ENCODE measurements around the gene SERPINA6.

Gene SERPINA6

DNA sequence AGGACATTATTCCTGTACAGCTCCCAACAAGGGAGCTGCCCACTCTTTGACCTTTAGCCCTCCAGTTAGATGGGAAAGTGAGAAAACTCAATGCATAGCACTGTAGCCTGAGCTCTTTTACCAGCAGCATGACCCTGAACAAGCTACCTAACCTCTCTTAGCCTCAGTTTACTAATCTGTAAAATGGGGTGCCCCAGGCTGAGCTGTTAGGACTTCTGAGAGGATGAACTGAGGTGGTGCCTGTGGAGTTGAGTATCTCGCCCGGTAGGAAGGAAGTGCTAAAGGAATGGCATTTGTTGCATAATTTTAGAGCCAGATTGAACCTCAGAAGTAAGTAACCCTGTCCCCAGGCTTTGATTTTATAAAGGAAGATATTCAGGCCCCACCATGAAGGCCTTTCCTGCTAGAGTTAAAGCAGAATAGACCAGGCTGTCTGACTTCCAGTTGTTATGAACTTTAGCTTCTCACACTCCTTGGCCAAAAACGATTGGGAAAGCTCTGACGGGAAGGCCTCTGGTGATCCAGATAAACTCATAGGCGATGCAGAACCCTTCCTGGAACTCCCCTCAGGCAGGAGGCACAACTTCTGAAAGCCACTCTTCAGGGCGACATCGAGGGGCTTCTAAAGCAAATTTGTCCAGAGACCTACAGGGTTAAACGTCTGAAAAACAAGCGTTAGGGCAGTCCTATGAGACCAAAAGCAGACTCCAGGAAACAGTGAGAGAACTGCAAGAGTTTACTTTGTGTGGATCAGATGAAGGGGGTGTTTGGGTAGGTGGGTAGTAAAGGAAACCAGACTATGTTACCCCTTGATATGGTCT lies 27.6 kb downstream of the SERPINA6 start:
- DNase-seq (ENCODE audit: extremely low read depth, low read depth) = no peak

DNA sequence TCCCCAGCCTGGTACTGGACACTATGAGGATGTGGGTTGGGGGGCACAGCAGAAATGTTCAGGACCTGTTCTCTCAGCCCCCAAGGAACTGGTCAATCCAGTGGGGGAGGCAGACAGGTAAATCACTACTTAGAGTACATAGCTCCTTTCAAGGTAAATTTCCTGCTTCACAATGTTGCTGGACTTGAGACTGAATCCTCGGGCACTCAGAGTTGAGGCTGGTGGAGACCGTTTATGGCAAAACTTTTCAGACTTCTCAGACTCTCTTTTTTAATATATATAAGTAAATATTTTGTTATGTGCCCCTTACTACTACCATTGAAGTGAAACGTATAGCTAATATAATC lies 29.6 kb downstream of the SERPINA6 start:
- TF ChIP-seq, protein P1, sequence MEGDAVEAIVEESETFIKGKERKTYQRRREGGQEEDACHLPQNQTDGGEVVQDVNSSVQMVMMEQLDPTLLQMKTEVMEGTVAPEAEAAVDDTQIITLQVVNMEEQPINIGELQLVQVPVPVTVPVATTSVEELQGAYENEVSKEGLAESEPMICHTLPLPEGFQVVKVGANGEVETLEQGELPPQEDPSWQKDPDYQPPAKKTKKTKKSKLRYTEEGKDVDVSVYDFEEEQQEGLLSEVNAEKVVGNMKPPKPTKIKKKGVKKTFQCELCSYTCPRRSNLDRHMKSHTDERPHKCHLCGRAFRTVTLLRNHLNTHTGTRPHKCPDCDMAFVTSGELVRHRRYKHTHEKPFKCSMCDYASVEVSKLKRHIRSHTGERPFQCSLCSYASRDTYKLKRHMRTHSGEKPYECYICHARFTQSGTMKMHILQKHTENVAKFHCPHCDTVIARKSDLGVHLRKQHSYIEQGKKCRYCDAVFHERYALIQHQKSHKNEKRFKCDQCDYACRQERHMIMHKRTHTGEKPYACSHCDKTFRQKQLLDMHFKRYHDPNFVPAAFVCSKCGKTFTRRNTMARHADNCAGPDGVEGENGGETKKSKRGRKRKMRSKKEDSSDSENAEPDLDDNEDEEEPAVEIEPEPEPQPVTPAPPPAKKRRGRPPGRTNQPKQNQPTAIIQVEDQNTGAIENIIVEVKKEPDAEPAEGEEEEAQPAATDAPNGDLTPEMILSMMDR (IDR thresholded peaks at IDR 0.05; ENCODE audit: low read depth, low read length) = no peak
- no peak for DNase-seq (ENCODE audit: extremely low read depth, low read depth)

More for the DNA sequence above, 27.6 kb downstream of the SERPINA6 start:
- TF ChIP-seq, protein P1 (IDR thresholded peaks at IDR 0.05; ENCODE audit: low read depth, low read length) = no peak

DNA sequence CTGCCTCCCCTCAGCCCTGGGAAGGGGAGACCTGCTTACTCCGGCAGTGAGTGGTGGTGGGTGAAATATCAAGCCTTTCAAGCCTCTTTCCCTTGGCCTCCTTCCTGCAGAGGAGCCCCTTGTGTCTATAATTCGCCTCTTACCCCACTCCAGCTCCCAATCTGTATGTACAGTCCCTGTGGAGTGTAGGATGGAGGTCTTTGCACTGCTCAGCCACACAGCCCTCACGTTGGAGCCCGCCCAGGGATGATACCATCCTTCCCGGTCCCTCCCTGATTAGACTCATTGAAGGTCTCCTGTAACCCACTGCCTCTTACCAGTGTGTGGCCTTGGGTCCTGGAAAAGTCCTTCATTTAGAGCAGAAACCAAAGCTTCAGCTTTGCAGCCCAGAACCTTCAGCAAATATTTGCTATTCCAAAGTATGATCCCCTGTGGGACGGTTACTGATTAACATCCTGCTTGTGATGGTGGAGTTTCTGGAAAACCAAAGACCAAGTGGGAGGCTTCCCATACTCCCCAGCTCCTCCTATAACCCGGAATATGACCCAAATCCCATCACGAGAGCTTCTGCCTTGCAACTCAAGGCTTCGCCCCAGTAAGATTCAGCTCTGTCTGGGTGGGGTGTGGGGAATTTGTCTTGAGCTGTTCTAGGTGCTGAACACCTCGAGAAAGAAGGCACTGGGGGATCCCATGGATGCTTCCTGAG lies 30.1 kb downstream of the SERPINA6 start, which contains the start of gene SERPINA10:
TSS of gene SERPINA10 (minus strand) at position 397 of the 706 bp plus-strand sequence. CDS start 2,675 bp downstream, outside the sequence.
- TF ChIP-seq, protein P1 (IDR thresholded peaks at IDR 0.05; ENCODE audit: low read depth, low read length) = no peak
- no peak for DNase-seq (ENCODE audit: extremely low read depth, low read depth)

DNA sequence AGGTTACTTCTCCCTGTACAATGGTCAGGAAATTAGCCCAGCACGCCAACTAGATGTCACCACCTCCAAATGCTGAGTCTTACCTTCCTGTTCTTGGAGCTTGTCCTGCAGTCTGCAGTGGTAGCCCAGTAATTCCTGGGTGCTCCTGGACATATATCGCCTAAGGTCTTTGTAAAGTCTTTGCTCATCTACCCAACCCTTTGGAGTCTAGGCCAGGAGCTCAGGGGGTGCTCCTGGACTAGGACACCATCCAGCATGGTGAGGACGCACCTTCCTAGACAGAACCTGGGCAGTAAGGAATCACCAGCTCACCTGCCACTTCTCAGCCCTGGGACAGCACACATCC lies 30.6 kb downstream of the SERPINA6 start:
- TF ChIP-seq, protein P1 (IDR thresholded peaks at IDR 0.05; ENCODE audit: low read depth, low read length) = no peak
- DNase-seq (ENCODE audit: extremely low read depth, low read depth) = no peak

DNA sequence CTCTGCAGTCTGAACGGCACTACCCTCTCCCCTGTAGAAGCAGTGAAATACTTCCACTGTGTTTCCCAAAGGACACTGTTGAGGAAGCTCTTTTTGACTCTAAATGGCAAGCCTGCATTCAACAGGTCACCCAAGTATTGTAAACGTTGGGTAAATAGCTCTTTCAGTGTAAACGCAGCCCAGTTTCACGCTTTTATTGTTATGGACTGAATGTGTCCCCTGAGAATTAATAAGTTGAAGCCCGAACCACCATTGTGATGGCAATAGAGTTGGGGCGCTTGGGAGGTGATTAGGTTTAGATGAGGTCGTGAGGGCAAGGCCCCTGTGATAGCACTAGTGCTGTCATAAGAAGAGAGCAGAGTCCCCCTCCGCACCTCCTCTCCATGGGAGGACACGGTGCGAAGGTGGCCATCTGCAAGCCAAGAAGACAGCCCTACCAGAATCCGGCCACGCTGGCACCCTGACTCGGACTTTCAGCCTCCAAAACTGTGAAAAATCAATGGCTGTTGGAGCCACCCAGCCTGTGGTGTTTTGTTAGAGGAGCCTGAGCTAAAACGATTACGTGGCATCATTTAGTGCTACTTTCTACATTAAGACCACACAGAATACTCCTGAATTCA lies 31.1 kb downstream of the SERPINA6 start:
- TF ChIP-seq, protein P1 (IDR thresholded peaks at IDR 0.05; ENCODE audit: low read depth, low read length) = no peak
- DNase-seq (ENCODE audit: extremely low read depth, low read depth) = no peak

DNA sequence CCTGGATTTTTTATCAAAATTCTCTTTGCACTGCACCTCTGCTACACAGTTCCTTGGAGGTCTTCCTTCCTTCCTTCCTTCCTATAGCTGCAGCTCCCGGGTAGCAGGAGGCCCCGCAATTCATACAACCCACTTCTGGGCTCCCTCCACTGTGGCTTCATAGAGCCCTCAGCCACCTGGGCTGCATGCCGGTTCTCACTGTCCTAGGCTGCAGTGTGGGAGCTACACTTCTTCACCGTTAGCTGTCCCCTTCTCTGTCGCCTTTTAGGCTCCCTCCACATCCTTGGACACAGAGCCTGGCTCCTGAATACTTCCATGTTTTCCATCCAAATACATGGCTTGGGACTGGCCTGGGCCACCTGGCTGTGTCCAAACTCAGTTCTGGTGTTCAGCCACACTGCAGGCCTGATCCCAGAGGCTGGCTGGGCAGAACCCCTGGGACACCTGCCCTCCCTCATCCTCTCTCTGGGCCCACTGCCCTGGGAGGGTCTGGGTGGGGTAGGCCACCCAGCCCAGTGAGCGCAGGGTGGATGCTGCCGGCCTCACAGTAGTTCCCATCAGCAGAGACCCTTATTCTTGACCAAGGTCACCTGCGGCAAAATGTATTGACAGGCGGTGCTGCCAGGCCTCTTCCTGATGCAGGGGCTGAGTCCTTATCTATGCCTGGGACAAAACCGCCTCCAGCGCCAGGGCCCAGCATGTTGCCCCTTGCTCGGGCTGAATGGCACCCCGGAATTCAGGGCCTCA lies 31.8 kb downstream of the SERPINA6 start:
- DNase-seq (ENCODE audit: extremely low read depth, low read depth) = no peak
- TF ChIP-seq, protein P1 (IDR thresholded peaks at IDR 0.05; ENCODE audit: low read depth, low read length) = no peak
